H1 (cell line): ENCODE data around the gene LDLRAD3. TPM values are rescaled to one million over a fixed set of nuclear protein-coding genes. Genes with fewer than 3 reads are reported as not detected.

Source experiments
- CTCF ChIA-PET: fragments of 300-600 bp; sonication (Branson Sonifier 250); formaldehyde crosslinking; loops from one replicate; lab custom pipeline; 2021; ENCODE audit not compliant: partially characterized antibody; lab: Charles Lee
- POLR2A ChIA-PET: fragments of 300-600 bp; sonication (Branson Sonifier 250); formaldehyde crosslinking; loops from one replicate; lab custom pipeline; 2021; ENCODE audit warnings: inconsistent platforms; ENCODE audit not compliant: partially characterized antibody; lab: Charles Lee
- DNase-seq, 2 experiments: peaks; one replicate each; pipeline versions ENCODE4 v3.0.0 to v3.0.0-alpha.2; 2010 to 2022; ENCODE audit warnings: low spot score in 2 of 2, low read depth in 1 of 2, mixed read lengths in 1 of 2
- FAIRE-seq: peaks from 2 replicates; lab custom pipeline; 2011; peaks lifted over from hg19 to GRCh38; lab: Jason Lieb, UNC
- H2AFZ ChIP-seq: 2 replicates; pipeline ENCODE4 v1.8.1; 2012; ENCODE audit warnings: low read length, inconsistent platforms
- H2AK5ac ChIP-seq: 2 replicates; pipeline ENCODE4 v1.6.1; 2013; ENCODE audit warnings: low read depth, low read length
- H2BK120ac ChIP-seq: replicated peaks from 2 replicates; pipeline ENCODE3; 2013; ENCODE audit warnings: low read depth, low read length, inconsistent platforms
- H2BK12ac ChIP-seq: 2 replicates; pipeline ENCODE4 v1.6.1; 2013; ENCODE audit warnings: low read depth, low read length
- H2BK15ac ChIP-seq: 2 replicates; pipeline ENCODE4 v1.6.1; 2013; ENCODE audit warnings: low read length
- H2BK20ac ChIP-seq: 2 replicates; pipeline ENCODE4 v1.6.1; 2013; ENCODE audit warnings: low read length
- H2BK5ac ChIP-seq: 2 replicates; pipeline ENCODE4 v1.6.1; 2013; ENCODE audit warnings: low read depth, low read length
- H3K14ac ChIP-seq: 2 replicates; pipeline ENCODE4 v1.6.1; 2013; ENCODE audit warnings: inconsistent platforms; ENCODE audit not compliant: insufficient read length
- H3K18ac ChIP-seq: 2 replicates; pipeline ENCODE4 v1.6.1; 2013; ENCODE audit warnings: low read length; ENCODE audit errors: extremely low read depth
- H3K23ac ChIP-seq: 2 replicates; pipeline ENCODE4 v1.6.1; 2013; ENCODE audit warnings: inconsistent platforms; ENCODE audit not compliant: insufficient read length
- H3K23me2 ChIP-seq: 2 replicates; pipeline ENCODE4 v1.6.1; 2013; ENCODE audit warnings: low read depth, low read length
- H3K27ac ChIP-seq: 2 replicates; pipeline ENCODE4 v1.6.1; 2011; ENCODE audit warnings: low read depth, low read length, inconsistent platforms
- H3K27me3 ChIP-seq, 4 experiments: replicated peaks in 1 of 4; 1 replicate in 1 of 4; 2 replicates in 3 of 4; pipeline versions ENCODE4 v1.6.1 to v1.8.1; 2011 to 2013; ENCODE audit warnings: low read length in 3 of 4, mild to moderate bottlenecking in 3 of 4, inconsistent platforms in 2 of 4, mixed read lengths in 2 of 4, moderate library complexity in 1 of 4; ENCODE audit not compliant: control insufficient read depth in 3 of 4, insufficient read depth in 3 of 4; ENCODE audit errors: extremely low read depth in 1 of 4
- H3K36me3 ChIP-seq, 4 experiments: 2 replicates each; pipeline versions ENCODE4 v1.6.1 to v1.8.1; 2011 to 2013; ENCODE audit warnings: mild to moderate bottlenecking in 4 of 4, low read length in 3 of 4, moderate library complexity in 2 of 4, control low read depth in 1 of 4, inconsistent platforms in 1 of 4; ENCODE audit not compliant: insufficient read depth in 4 of 4, control insufficient read depth in 2 of 4
- H3K4ac ChIP-seq: replicated peaks from 2 replicates; pipeline ENCODE3; 2013; ENCODE audit warnings: low read length, low read depth, mixed read lengths, inconsistent platforms; ENCODE audit not compliant: insufficient read length
- H3K4me1 ChIP-seq, 4 experiments: replicated peaks in 1 of 4; 1 replicate in 1 of 4; 2 replicates in 3 of 4; pipeline versions ENCODE4 v1.6.1 to v1.8.1; 2011 to 2013; ENCODE audit warnings: low read length in 3 of 4, inconsistent platforms in 2 of 4, mixed read lengths in 1 of 4; ENCODE audit not compliant: insufficient read depth in 4 of 4, control insufficient read depth in 3 of 4
- H3K4me2 ChIP-seq, 2 experiments: 2 replicates each; pipeline versions ENCODE4 v1.6.1 to v1.8.1; 2011 to 2013; ENCODE audit warnings: low read depth in 2 of 2, low read length in 2 of 2, control low read depth in 1 of 2, inconsistent platforms in 1 of 2, mild to moderate bottlenecking in 1 of 2; ENCODE audit not compliant: insufficient read depth in 1 of 2
- H3K4me3 ChIP-seq, 4 experiments: fragments of 200-600, 300-600 bp in 1 of 4; sonication (generic), shearing (Covaris generic), sonication (Bioruptor Twin) in 1 of 4; 2 replicates each; pipeline versions ENCODE4 v1.5.1 to v1.8.1; 2011 to 2016; ENCODE audit warnings: low read length in 4 of 4, low read depth in 3 of 4, control low read depth in 2 of 4, inconsistent platforms in 2 of 4, mild to moderate bottlenecking in 2 of 4, mixed read lengths in 1 of 4, moderate library complexity in 1 of 4; ENCODE audit not compliant: insufficient read depth in 2 of 4; ENCODE audit errors: extremely low read depth in 1 of 4
- H3K56ac ChIP-seq: replicated peaks from 2 replicates; pipeline ENCODE3; 2013; ENCODE audit warnings: low read depth, mild to moderate bottlenecking, mixed read lengths, low read length, inconsistent platforms; ENCODE audit not compliant: insufficient read length
- H3K79me1 ChIP-seq: 2 replicates; pipeline ENCODE4 v1.6.1; 2013; ENCODE audit warnings: low read depth, low read length, control low read depth
- H3K79me2 ChIP-seq, 2 experiments: 2 replicates each; pipeline versions ENCODE4 v1.6.1 to v1.8.1; 2012 to 2013; ENCODE audit warnings: low read length in 2 of 2, mild to moderate bottlenecking in 2 of 2, inconsistent platforms in 1 of 2; ENCODE audit not compliant: insufficient read depth in 2 of 2, control insufficient read depth in 1 of 2
- H3K9ac ChIP-seq, 4 experiments: replicated peaks in 1 of 4; 1 replicate in 1 of 4; 2 replicates in 3 of 4; pipeline versions ENCODE4 v1.6.1 to v1.8.1; 2011 to 2013; ENCODE audit warnings: low read depth in 3 of 4, low read length in 3 of 4, control low read depth in 2 of 4, mild to moderate bottlenecking in 2 of 4, moderate library complexity in 2 of 4, inconsistent platforms in 1 of 4; ENCODE audit errors: extremely low read depth in 1 of 4
- H3K9me3 ChIP-seq, 2 experiments: 2 replicates each; pipeline versions ENCODE4 v1.6.1 to v1.8.1; 2012 to 2013; ENCODE audit warnings: mild to moderate bottlenecking in 2 of 2, moderate library complexity in 2 of 2, control low read depth in 1 of 2, inconsistent platforms in 1 of 2, low read depth in 1 of 2, low read length in 1 of 2, mixed read lengths in 1 of 2; ENCODE audit not compliant: insufficient read depth in 2 of 2
- H4K20me1 ChIP-seq, 2 experiments: replicated peaks in 1 of 2; 2 replicates each; pipeline versions ENCODE3 to v1.8.1; 2011 to 2013; ENCODE audit warnings: inconsistent platforms in 2 of 2, low read length in 2 of 2, mild to moderate bottlenecking in 1 of 2; ENCODE audit not compliant: insufficient read depth in 2 of 2, control insufficient read depth in 1 of 2
- H4K5ac ChIP-seq: 2 replicates; pipeline ENCODE4 v1.6.1; 2013; ENCODE audit warnings: low read length, low read depth, mixed read lengths, inconsistent platforms; ENCODE audit not compliant: insufficient read length
- H4K8ac ChIP-seq: 2 replicates; pipeline ENCODE4 v1.8.0; 2013; ENCODE audit warnings: mild to moderate bottlenecking, moderate library complexity, low read length, inconsistent platforms; ENCODE audit not compliant: insufficient read depth; ENCODE audit errors: extremely low read depth
- H4K91ac ChIP-seq: replicated peaks from 2 replicates; pipeline ENCODE3; 2013; ENCODE audit warnings: low read length, mixed read lengths, inconsistent platforms; ENCODE audit not compliant: insufficient read length
- CREB1 ChIP-seq: IDR thresholded peaks from 2 replicates; pipeline ENCODE4 v1.6.1; 2012; ENCODE audit warnings: inconsistent platforms
- FOSL1 ChIP-seq: IDR thresholded peaks from 2 replicates; pipeline ENCODE4 v1.6.1; 2011; ENCODE audit warnings: mild to moderate bottlenecking, low read depth, low read length, moderate library complexity; ENCODE audit not compliant: insufficient read depth
- GTF2F1 ChIP-seq: IDR thresholded peaks from 2 replicates; pipeline ENCODE4 v1.6.1; 2012; ENCODE audit warnings: low read depth, low read length, improper control_type of control experiment, borderline replicate concordance
- PHF8 ChIP-seq: fragments of 200-600 bp; sonication (generic); conservative IDR thresholded peaks from 2 replicates; pipeline ENCODE4 v1.7.1; 2012; ENCODE audit warnings: low read depth, mild to moderate bottlenecking, inconsistent platforms, low read length, moderate library complexity
- RNF2 ChIP-seq: fragments of 200-900, 300-1000 bp; sonication (generic); IDR thresholded peaks from 2 replicates; pipeline ENCODE4 v1.7.1; 2016; ENCODE audit warnings: borderline replicate concordance, low read depth, mild to moderate bottlenecking, antibody characterized with exemption, low read length; ENCODE audit not compliant: poor library complexity, severe bottlenecking; ENCODE audit errors: missing control alignments
- SIRT6 ChIP-seq: IDR thresholded peaks from one replicate; pipeline ENCODE4 v1.7.1; 2012; ENCODE audit warnings: low read length, inconsistent platforms
- WGBS, 2 experiments: shearing (Covaris generic) in 1 of 2; methylation state at CpG; one replicate each; pipeline versions ENCODE4 v1.1.6 to v1.1.7; 2013 to 2015; ENCODE audit warnings: low lambda C conversion rate in 2 of 2, mixed read lengths in 2 of 2, inconsistent platforms in 1 of 2, low coverage in 1 of 2, missing lambda C conversion rate in 1 of 2; ENCODE audit not compliant: insufficient replicate concordance in 2 of 2, insufficient coverage in 1 of 2, insufficient read length in 1 of 2; ENCODE audit errors: extremely low coverage in 1 of 2, missing lambda C conversion rate in 1 of 2; 5-methylcytosine and 5-hydroxymethylcytosine counted together
- polyA plus RNA-seq, 7 experiments: library from polyadenylated mRNA; depleted of rRNA in 3 of 7; stranded (reverse) in 5 of 7; unstranded in 2 of 7; fragments of >200 nt in 5 of 7; fragments of 200-250 nt in 2 of 7; gene quantifications; 1 replicate in 5 of 7; 2 replicates in 1 of 7; 4 replicates in 1 of 7; pipeline versions ENCODE4 v1.2.1 to v1.2.3, GENCODE V29; 2011 to 2013; ENCODE audit warnings: missing spikeins in 2 of 7, mixed read lengths in 2 of 7
- total RNA-seq: library from RNA; stranded (reverse); fragmentation: NEBNext Ultra II Directional; extraction: Animal tissue kit (Norgen Biotek cat#: 25700); gene quantifications from 2 replicates; pipeline ENCODE4 v1.2.1, GENCODE V29; 2021

The LDLRAD3 gene
- total and polyA plus RNA-seq, 2 of the 8 experiments (the other 6 are each of a cell fraction or from before 2014, with no cell fraction given): 18.6 to 22.8 TPM

DNA sequence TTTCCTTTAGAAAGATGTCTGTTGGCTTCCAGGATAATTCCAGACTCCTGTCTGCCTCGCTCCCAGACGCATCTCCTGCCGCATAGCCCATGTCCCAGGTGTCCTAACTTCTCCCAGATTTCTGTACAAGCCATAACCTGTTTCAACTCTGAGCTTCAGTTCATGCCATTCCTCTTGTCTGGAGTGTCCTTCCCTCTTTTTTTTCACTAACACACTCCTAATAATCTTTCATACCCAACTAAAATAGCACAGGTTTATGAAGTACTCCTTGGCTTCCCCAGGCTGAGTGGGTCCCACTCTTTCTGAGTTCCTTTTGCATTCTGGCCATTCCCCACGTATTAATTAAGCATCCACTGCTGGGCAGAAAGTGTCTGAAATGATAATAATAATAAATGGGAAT lies 123.0 kb downstream of the LDLRAD3 start:
- 98% methylated on average over 4 of the region's 4 CpGs; no CpG with 5 or more reads in 1 of the 2 experiments for WGBS, 2 experiments
- H3K56ac ChIP-seq: no peak overlapping the region
- peaks cover 4 to 6% of the 10 kb centered on the region in 2 experiments; a peak in 2 of 4 replicates for H3K9me3 ChIP-seq
- no peaks in the 10 kb centered on the region for H3K23me2 ChIP-seq
- H3K79me1 ChIP-seq: peaks cover under 1% of the 10 kb centered on the region
- H2BK12ac ChIP-seq: no peak overlapping the region
- no peaks in the 10 kb centered on the region for H3K27me3 ChIP-seq
- no peak for FAIRE-seq
- peaks cover 8 to 22% (median 18%) of the 10 kb centered on the region in 4 experiments for H3K4me1 ChIP-seq
- H2BK5ac ChIP-seq: no peak overlapping the region
- no peak overlapping the region for H2BK20ac ChIP-seq
- H4K5ac ChIP-seq: no peak overlapping the region
- H3K27ac ChIP-seq: no peak overlapping the region
- POLR2A ChIA-PET: no interaction called here
- no peak for DNase-seq
- no peak overlapping the region for H4K8ac ChIP-seq
- no peak overlapping the region for H3K4ac ChIP-seq
- H3K4me3 ChIP-seq: no peak overlapping the region
- no peak overlapping the region for H2AFZ ChIP-seq
- H2AK5ac ChIP-seq: no peak overlapping the region
- H2BK120ac ChIP-seq: no peak overlapping the region
- H3K14ac ChIP-seq: no peak overlapping the region
- no peak overlapping the region for H3K4me2 ChIP-seq
- H4K20me1 ChIP-seq: no peaks in the 10 kb centered on the region
- peaks cover 0 to 4% (median 0%) of the 10 kb centered on the region in 4 experiments; a peak in 1 of 8 replicates for H3K36me3 ChIP-seq
- no peak overlapping the region for H4K91ac ChIP-seq
- no peak overlapping the region for H2BK15ac ChIP-seq
- no peak overlapping the region for H3K18ac ChIP-seq
- no peak overlapping the region for H3K23ac ChIP-seq
- TF ChIP-seq PHF8 (no peak), SIRT6 (no peak), FOSL1 (no peak), GTF2F1 (no peak), RNF2 (no peak), CREB1 (no peak)
- TF ChIP-seq, all 59 proteins: peak for 0
- CTCF ChIA-PET: interaction anchor here (1.0 to 7.7 kb wide), 7 partner anchors 12 to 245 kb away, joined by 3 to 58 read pairs (median 4); no protein-coding TSS in a partner anchor
- Histone ChIP-seq H3K79me2 (peaks cover 0 to 2% of the 10 kb centered on the region in 2 experiments; a peak in 1 of 4 replicates), H3K9ac (no peak overlapping the region)
